HL-60 (cell line): ENCODE results near the gene CLCN7.

Source experiments
- POLR2AphosphoS5 ChIP-seq: IDR thresholded peaks from 2 replicates; pipeline ENCODE4 v1.6.1; 2012; ENCODE audit warnings: low read depth
- TF ChIP-seq, protein P1 (sequence below): IDR thresholded peaks from one replicate; pipeline ENCODE4 v1.5.1; 2011; ENCODE audit warnings: low read length, control low read depth, inconsistent platforms; ENCODE audit not compliant: insufficient read depth
- TF ChIP-seq, protein P2 (sequence below): IDR thresholded peaks from 2 replicates; pipeline ENCODE4 v1.6.1; 2012; ENCODE audit warnings: low read depth; ENCODE audit not compliant: insufficient replicate concordance

DNA sequence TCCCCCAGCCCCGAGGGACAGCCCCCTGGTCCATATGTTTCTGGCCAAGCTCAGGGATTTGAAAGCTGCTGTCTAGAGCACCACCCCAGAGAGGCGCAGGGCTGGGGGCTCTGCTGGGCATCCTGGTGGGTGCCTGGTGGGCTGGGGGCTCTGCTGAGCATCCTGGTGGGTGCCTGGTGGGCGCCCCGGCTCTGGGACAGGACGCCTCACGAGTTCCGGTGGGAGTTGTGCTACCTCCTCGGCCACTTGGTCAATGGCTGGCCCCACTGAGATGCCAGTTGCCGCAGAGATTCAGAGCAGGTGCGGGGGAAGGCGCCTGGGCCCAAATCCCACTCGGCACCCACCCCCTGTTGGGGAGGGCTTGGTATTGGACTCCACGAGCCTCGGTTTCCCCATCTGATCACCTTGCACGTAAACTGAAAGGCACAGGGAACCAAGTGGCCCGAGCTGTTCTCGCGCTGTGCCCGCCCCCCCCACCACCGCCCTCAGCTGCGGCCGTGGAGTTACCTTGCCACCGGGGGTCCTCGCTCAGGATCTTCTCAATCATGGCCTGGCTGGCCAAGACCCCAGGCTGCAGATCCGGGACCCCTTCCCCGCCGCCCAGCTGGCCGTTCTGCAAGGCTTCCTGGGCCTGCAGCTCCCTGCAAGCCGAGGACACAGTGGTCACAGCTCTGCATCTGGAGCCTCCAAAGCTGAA lies 73.6 kb downstream of the CLCN7 start:
- TF ChIP-seq, protein P1, sequence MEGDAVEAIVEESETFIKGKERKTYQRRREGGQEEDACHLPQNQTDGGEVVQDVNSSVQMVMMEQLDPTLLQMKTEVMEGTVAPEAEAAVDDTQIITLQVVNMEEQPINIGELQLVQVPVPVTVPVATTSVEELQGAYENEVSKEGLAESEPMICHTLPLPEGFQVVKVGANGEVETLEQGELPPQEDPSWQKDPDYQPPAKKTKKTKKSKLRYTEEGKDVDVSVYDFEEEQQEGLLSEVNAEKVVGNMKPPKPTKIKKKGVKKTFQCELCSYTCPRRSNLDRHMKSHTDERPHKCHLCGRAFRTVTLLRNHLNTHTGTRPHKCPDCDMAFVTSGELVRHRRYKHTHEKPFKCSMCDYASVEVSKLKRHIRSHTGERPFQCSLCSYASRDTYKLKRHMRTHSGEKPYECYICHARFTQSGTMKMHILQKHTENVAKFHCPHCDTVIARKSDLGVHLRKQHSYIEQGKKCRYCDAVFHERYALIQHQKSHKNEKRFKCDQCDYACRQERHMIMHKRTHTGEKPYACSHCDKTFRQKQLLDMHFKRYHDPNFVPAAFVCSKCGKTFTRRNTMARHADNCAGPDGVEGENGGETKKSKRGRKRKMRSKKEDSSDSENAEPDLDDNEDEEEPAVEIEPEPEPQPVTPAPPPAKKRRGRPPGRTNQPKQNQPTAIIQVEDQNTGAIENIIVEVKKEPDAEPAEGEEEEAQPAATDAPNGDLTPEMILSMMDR, result no peak
- TF ChIP-seq, protein P2, sequence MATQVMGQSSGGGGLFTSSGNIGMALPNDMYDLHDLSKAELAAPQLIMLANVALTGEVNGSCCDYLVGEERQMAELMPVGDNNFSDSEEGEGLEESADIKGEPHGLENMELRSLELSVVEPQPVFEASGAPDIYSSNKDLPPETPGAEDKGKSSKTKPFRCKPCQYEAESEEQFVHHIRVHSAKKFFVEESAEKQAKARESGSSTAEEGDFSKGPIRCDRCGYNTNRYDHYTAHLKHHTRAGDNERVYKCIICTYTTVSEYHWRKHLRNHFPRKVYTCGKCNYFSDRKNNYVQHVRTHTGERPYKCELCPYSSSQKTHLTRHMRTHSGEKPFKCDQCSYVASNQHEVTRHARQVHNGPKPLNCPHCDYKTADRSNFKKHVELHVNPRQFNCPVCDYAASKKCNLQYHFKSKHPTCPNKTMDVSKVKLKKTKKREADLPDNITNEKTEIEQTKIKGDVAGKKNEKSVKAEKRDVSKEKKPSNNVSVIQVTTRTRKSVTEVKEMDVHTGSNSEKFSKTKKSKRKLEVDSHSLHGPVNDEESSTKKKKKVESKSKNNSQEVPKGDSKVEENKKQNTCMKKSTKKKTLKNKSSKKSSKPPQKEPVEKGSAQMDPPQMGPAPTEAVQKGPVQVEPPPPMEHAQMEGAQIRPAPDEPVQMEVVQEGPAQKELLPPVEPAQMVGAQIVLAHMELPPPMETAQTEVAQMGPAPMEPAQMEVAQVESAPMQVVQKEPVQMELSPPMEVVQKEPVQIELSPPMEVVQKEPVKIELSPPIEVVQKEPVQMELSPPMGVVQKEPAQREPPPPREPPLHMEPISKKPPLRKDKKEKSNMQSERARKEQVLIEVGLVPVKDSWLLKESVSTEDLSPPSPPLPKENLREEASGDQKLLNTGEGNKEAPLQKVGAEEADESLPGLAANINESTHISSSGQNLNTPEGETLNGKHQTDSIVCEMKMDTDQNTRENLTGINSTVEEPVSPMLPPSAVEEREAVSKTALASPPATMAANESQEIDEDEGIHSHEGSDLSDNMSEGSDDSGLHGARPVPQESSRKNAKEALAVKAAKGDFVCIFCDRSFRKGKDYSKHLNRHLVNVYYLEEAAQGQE, result no peak
- no peak for TF ChIP-seq POLR2AphosphoS5
